Measurements from ENCODE around the gene EIF5A.

GRCh38 chr17:7317161-7317803 lies 9.9 kb downstream of the EIF5A start:
- TF ChIP-seq CTCF (IDR thresholded peaks at IDR 0.05) (no peak), POLR2A (IDR thresholded peaks at IDR 0.05) (no peak)

Measured in Peyer's patch (tissue), 4 donors.